Neural progenitor cell (in vitro differentiated cells): ENCODE data around the gene STARD10. TPM values are rescaled to one million over a fixed set of nuclear protein-coding genes. Genes with fewer than 3 reads are reported as not detected.

Experiments
- DNase-seq: peaks from one replicate; pipeline ENCODE4 v3.0.0-alpha.2; 2016; ENCODE audit warnings: low spot score
- H2AFZ ChIP-seq: fragments of 200-600 bp; sonication (generic); replicated peaks from 2 replicates; pipeline ENCODE4 v1.6.1; 2016; ENCODE audit warnings: antibody characterized with exemption
- H3F3A ChIP-seq: fragments of 200-600 bp; sonication (generic); 2 replicates; pipeline ENCODE4 v1.6.1; 2016; ENCODE audit warnings: antibody characterized with exemption, low read depth
- H3K27ac ChIP-seq: fragments of 200-600 bp; sonication (generic); 2 replicates; pipeline ENCODE4 v1.5.1; 2016; ENCODE audit warnings: mild to moderate bottlenecking
- H3K27me3 ChIP-seq: fragments of 200-600 bp; sonication (generic); 2 replicates; pipeline ENCODE4 v1.6.1; 2016; ENCODE audit warnings: mild to moderate bottlenecking, moderate library complexity
- H3K36me3 ChIP-seq: fragments of 200-600 bp; sonication (generic); 2 replicates; pipeline ENCODE4 v1.5.1; 2016
- H3K4me1 ChIP-seq: fragments of 200-600 bp; sonication (generic); 2 replicates; pipeline ENCODE4 v1.6.1; 2016; ENCODE audit warnings: mixed run types
- H3K4me2 ChIP-seq: fragments of 200-600 bp; sonication (generic); 2 replicates; pipeline ENCODE4 v1.6.1; 2016
- H3K4me3 ChIP-seq: fragments of 200-600 bp; sonication (generic); 2 replicates; pipeline ENCODE4 v1.5.1; 2016
- H3K79me2 ChIP-seq: fragments of 200-600 bp; sonication (generic); 2 replicates; pipeline ENCODE4 v1.6.1; 2016; ENCODE audit warnings: low read depth
- H3K9ac ChIP-seq: fragments of 200-600 bp; sonication (generic); 2 replicates; pipeline ENCODE4 v1.6.1; 2016
- H3K9me3 ChIP-seq: fragments of 200-600 bp; sonication (generic); 2 replicates; pipeline ENCODE4 v1.5.1; 2016; ENCODE audit warnings: low read depth
- H4K20me1 ChIP-seq: fragments of 200-600 bp; sonication (generic); 2 replicates; pipeline ENCODE4 v1.6.1; 2016; ENCODE audit warnings: low read depth
- H3K27ac Mint-ChIP-seq: 3 replicates; pipeline ENCODE4 v1.8.0; 2021; ENCODE audit warnings: mixed read lengths
- H3K27me3 Mint-ChIP-seq: 2 replicates; pipeline ENCODE4 v1.8.0; 2022; ENCODE audit warnings: low read depth, mild to moderate bottlenecking, inconsistent platforms, moderate library complexity, mixed read lengths; ENCODE audit not compliant: insufficient read depth
- H3K36me3 Mint-ChIP-seq: 3 replicates; pipeline ENCODE4 v1.8.0; 2021; ENCODE audit warnings: mixed read lengths
- H3K4me1 Mint-ChIP-seq: 3 replicates; pipeline ENCODE4 v1.8.0; 2021; ENCODE audit warnings: mixed read lengths
- H3K4me3 Mint-ChIP-seq: 3 replicates; pipeline ENCODE4 v1.8.0; 2021; ENCODE audit warnings: mild to moderate bottlenecking, moderate library complexity, mixed read lengths
- H3K9me3 Mint-ChIP-seq: 3 replicates; pipeline ENCODE4 v1.8.0; 2020; ENCODE audit warnings: mixed read lengths
- CTCF ChIP-seq: fragments of 200-600 bp; sonication (generic); IDR thresholded peaks from 2 replicates; pipeline ENCODE4 v1.5.1; 2017; ENCODE audit warnings: antibody characterized with exemption, mild to moderate bottlenecking
- EZH2 ChIP-seq: fragments of 200-600 bp; sonication (generic); IDR thresholded peaks from 2 replicates; pipeline ENCODE4 v1.6.1; 2017; ENCODE audit warnings: antibody characterized with exemption, mild to moderate bottlenecking, moderate library complexity
- EZH2phosphoT487 ChIP-seq: fragments of 200-600 bp; sonication (generic); IDR thresholded peaks from 2 replicates; pipeline ENCODE4 v1.6.1; 2017; ENCODE audit warnings: antibody characterized with exemption
- total RNA-seq: library from RNA; depleted of rRNA; stranded (reverse); fragments of >200 nt; gene quantifications from 2 replicates; pipeline ENCODE4 v1.2.3, GENCODE V29; 2015; ENCODE audit warnings: low replicate concordance

The STARD10 gene
- total RNA-seq, 1 donor from 2014 or later, result 13.0 TPM

- Histone ChIP-seq H3K4me2 (no peak overlapping the region), H3K79me2 (no peaks in the 10 kb centered on the region), H3K4me3 (no peak overlapping the region), H3K27ac (no peak overlapping the region), H2AFZ (no peak overlapping the region), H3K9me3 (no peaks in the 10 kb centered on the region), H3K9ac (no peak overlapping the region), H3K27me3 (peaks cover 10% of the 10 kb centered on the region), H3F3A (no peaks in the 10 kb centered on the region), H3K4me1 (no peaks in the 10 kb centered on the region), H3K36me3 (no peaks in the 10 kb centered on the region), H4K20me1 (peaks cover 5% of the 10 kb centered on the region)
- Mint-ChIP-seq H3K9me3 (no peaks in the 10 kb centered on the region), H3K27me3 (peaks cover 5% of the 10 kb centered on the region), H3K36me3 (no peaks in the 10 kb centered on the region), H3K4me1 (peaks cover 48% of the 10 kb centered on the region), H3K27ac (peak overlapping the region; percentile 28), H3K4me3 (no peak overlapping the region)
- no peak for DNase-seq
- TF ChIP-seq EZH2phosphoT487 (no peak), EZH2 (no peak), CTCF (no peak)
Measured at GRCh38 chr11:72775288-72776110, 18.3 kb downstream of the STARD10 start.

- Histone ChIP-seq H3K4me1 (no peaks in the 10 kb centered on the region), H3K4me3 (no peak overlapping the region), H3K27me3 (no peaks in the 10 kb centered on the region), H3K4me2 (no peak overlapping the region), H3K27ac (no peak overlapping the region), H2AFZ (no peak overlapping the region), H4K20me1 (no peaks in the 10 kb centered on the region), H3K36me3 (no peaks in the 10 kb centered on the region), H3F3A (no peaks in the 10 kb centered on the region), H3K79me2 (no peaks in the 10 kb centered on the region), H3K9ac (no peak overlapping the region), H3K9me3 (no peaks in the 10 kb centered on the region)
- Mint-ChIP-seq H3K27ac (no peak overlapping the region), H3K36me3 (no peaks in the 10 kb centered on the region), H3K9me3 (no peaks in the 10 kb centered on the region), H3K4me3 (no peak overlapping the region), H3K4me1 (peaks cover 45% of the 10 kb centered on the region), H3K27me3 (peaks cover 3% of the 10 kb centered on the region)
- no peak for TF ChIP-seq CTCF
- no peak for TF ChIP-seq EZH2
- TF ChIP-seq EZH2phosphoT487, result no peak
- no peak for DNase-seq
Measured at GRCh38 chr11:72774499-72774898, 19.3 kb downstream of the STARD10 start.

GRCh38 chr11:72773696-72774095 lies 20.2 kb downstream of the STARD10 start:
- H3K27me3 Mint-ChIP-seq, result peaks cover 3% of the 10 kb centered on the region
- Histone ChIP-seq H4K20me1 (no peaks in the 10 kb centered on the region), H3K4me2 (no peak overlapping the region), H3K36me3 (no peaks in the 10 kb centered on the region), H3K4me1 (peaks cover 3% of the 10 kb centered on the region), H3K27me3 (no peaks in the 10 kb centered on the region), H3K27ac (no peak overlapping the region), H3K4me3 (no peak overlapping the region), H3K9ac (no peak overlapping the region), H3F3A (no peaks in the 10 kb centered on the region), H3K79me2 (no peaks in the 10 kb centered on the region), H2AFZ (no peak overlapping the region), H3K9me3 (no peaks in the 10 kb centered on the region)
- DNase-seq, result no peak
- peaks cover 45% of the 10 kb centered on the region for H3K4me1 Mint-ChIP-seq
- peak overlapping the region; percentile 5 for H3K4me3 Mint-ChIP-seq
- no peak overlapping the region for H3K27ac Mint-ChIP-seq
- no peaks in the 10 kb centered on the region for H3K9me3 Mint-ChIP-seq
- H3K36me3 Mint-ChIP-seq, result no peaks in the 10 kb centered on the region
- TF ChIP-seq EZH2phosphoT487 (no peak), CTCF (no peak), EZH2 (no peak)
